OCI-LY7 (cell line): ENCODE data around the gene SUMO4. TPM values are rescaled to one million over a fixed set of nuclear protein-coding genes. Genes with fewer than 3 reads are reported as not detected.

ENCODE experiments used
- BruUV-seq: library from RNA; stranded (reverse); fragments of 400-500 nt; replicated peaks from 2 replicates; lab custom pipeline; 2021; lab: Mats Ljungman, UMichigan
- CTCF ChIA-PET: fragments of 300-600 bp; sonication (Branson Sonifier 250); formaldehyde crosslinking; loops from one replicate; lab custom pipeline; 2022; ENCODE audit warnings: antibody characterized with exemption; ENCODE audit not compliant: unreplicated experiment; lab: Charles Lee
- POLR2A ChIA-PET: fragments of 300-600 bp; sonication (Branson Sonifier 250); formaldehyde crosslinking; loops from one replicate; lab custom pipeline; 2022; ENCODE audit warnings: antibody characterized with exemption; lab: Charles Lee
- DNase-seq: peaks from one replicate; pipeline ENCODE4 v3.0.0-alpha.2; 2015; ENCODE audit warnings: low spot score
- H2AFZ ChIP-seq: fragments of 200-600 bp; sonication (generic), shearing (Covaris generic); 2 replicates; pipeline ENCODE4 v1.6.1; 2014; ENCODE audit warnings: mild to moderate bottlenecking, antibody characterized with exemption, low read length, moderate library complexity
- H3K27ac ChIP-seq: fragments of 200-600 bp; sonication (generic); 2 replicates; pipeline ENCODE4 v1.5.1; 2014; ENCODE audit warnings: mixed run types, low read depth, mild to moderate bottlenecking, moderate library complexity, low read length, inconsistent platforms; ENCODE audit not compliant: poor library complexity, severe bottlenecking
- H3K36me3 ChIP-seq: fragments of 200-600 bp; sonication (generic); 2 replicates; pipeline ENCODE4 v1.6.1; 2014; ENCODE audit warnings: mild to moderate bottlenecking, antibody characterized with exemption, low read length, moderate library complexity, mixed read lengths; ENCODE audit not compliant: insufficient read depth
- H3K4me1 ChIP-seq: fragments of 200-600 bp; sonication (generic); 2 replicates; pipeline ENCODE4 v1.5.1; 2014; ENCODE audit warnings: mild to moderate bottlenecking, low read length; ENCODE audit not compliant: insufficient read depth, poor library complexity, severe bottlenecking
- H3K4me2 ChIP-seq: fragments of 200-600 bp; sonication (generic); 2 replicates; pipeline ENCODE4 v1.6.1; 2014; ENCODE audit warnings: mild to moderate bottlenecking, low read length
- H3K4me3 ChIP-seq: fragments of 200-600 bp; sonication (generic); 2 replicates; pipeline ENCODE4 v1.5.1; 2014; ENCODE audit warnings: mild to moderate bottlenecking, low read depth, low read length; ENCODE audit not compliant: poor library complexity, severe bottlenecking
- H3K79me2 ChIP-seq: fragments of 200-600 bp; sonication (generic); 2 replicates; pipeline ENCODE4 v1.6.1; 2016; ENCODE audit warnings: low read depth, mild to moderate bottlenecking, low read length, moderate library complexity, mixed read lengths; ENCODE audit not compliant: insufficient read depth
- H3K9me2 ChIP-seq: fragments of 200-600 bp; sonication (generic); 2 replicates; pipeline ENCODE4 v1.6.1; 2016; ENCODE audit warnings: mild to moderate bottlenecking, low read length, mixed read lengths; ENCODE audit not compliant: insufficient read depth
- H3K9me3 ChIP-seq: fragments of 200-600 bp; sonication (generic); 2 replicates; pipeline ENCODE4 v1.6.1; 2014; ENCODE audit warnings: mild to moderate bottlenecking, mixed run types, low read length, mixed read lengths
- H4K20me1 ChIP-seq: fragments of 200-600 bp; sonication (generic); 2 replicates; pipeline ENCODE4 v1.6.1; 2014; ENCODE audit warnings: mild to moderate bottlenecking, antibody characterized with exemption, low read length, moderate library complexity, mixed read lengths; ENCODE audit not compliant: insufficient read depth
- CTCF ChIP-seq: fragments of 200-600 bp; sonication (generic); conservative IDR thresholded peaks from 2 replicates; pipeline ENCODE4 v1.5.1; 2014; ENCODE audit warnings: mild to moderate bottlenecking, antibody characterized with exemption, low read length, moderate library complexity, mixed read lengths
- EZH2phosphoT487 ChIP-seq: fragments of 200-600 bp; sonication (generic); IDR thresholded peaks from 2 replicates; pipeline ENCODE4 v1.6.1; 2018; ENCODE audit warnings: low read depth, borderline replicate concordance, mild to moderate bottlenecking, mixed run types, antibody characterized with exemption, low read length, moderate library complexity, mixed read lengths
- intact Hi-C: fragments of 100-400 bp; cut with micrococcal nuclease; formaldehyde crosslinking; loops from one replicate; pipeline ENCODE4 v1.10.0; 2022; ENCODE audit not compliant: unreplicated experiment
- total RNA-seq, 2 experiments: library from RNA; depleted of rRNA in 1 of 2; stranded (reverse); fragments of >200 nt in 1 of 2; shearing (Covaris generic) in 1 of 2; gene quantifications; 2 replicates each; pipeline ENCODE4 v1.2.3, GENCODE V29; 2014 to 2022

SUMO4 gene
- total RNA-seq, 2 experiments from 2014 or later: 3.2 to 3.6 TPM

DNA sequence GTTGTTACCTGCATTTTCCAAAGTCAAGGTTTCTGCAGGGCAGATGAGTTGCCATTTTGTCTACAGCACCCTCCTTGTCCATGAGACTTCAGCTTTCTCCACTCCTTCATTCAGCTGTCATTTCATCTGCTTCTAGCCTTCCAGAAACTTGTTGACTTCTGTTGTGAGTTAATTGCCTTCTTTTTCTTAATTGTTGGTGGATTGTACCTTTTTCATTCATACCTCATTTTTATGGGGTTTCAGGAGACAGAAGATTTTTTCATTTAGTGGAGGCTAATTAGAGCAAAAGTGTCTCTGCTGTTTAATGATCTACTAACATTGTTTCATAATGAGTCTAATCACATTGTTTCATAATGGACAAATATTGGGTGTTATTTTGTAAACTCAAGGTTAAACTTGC is 7.5 kb upstream of the SUMO4 start:
- intact Hi-C loops: no loop called here
- no peak for DNase-seq
- Histone ChIP-seq H3K9me2 (no peaks in the 10 kb centered on the region), H3K36me3 (peaks cover 65% of the 10 kb centered on the region), H4K20me1 (no peaks in the 10 kb centered on the region), H3K4me1 (no peaks in the 10 kb centered on the region), H3K4me2 (no peak overlapping the region), H3K4me3 (no peak overlapping the region), H3K9me3 (peaks cover 3% of the 10 kb centered on the region; the same call in 1 of the 2 replicates), H3K27ac (no peak overlapping the region), H3K79me2 (no peaks in the 10 kb centered on the region), H2AFZ (no peak overlapping the region)
- CTCF ChIA-PET: no interaction called here
- TF ChIP-seq CTCF (no peak), EZH2phosphoT487 (no peak)
- POLR2A ChIA-PET: interaction anchor here (1.1 to 1.2 kb wide), 2 partner anchors 17 to 146 kb away, joined by 3 to 4 read pairs; no protein-coding TSS in a partner anchor
- BruUV-seq: no TSS peak

DNA sequence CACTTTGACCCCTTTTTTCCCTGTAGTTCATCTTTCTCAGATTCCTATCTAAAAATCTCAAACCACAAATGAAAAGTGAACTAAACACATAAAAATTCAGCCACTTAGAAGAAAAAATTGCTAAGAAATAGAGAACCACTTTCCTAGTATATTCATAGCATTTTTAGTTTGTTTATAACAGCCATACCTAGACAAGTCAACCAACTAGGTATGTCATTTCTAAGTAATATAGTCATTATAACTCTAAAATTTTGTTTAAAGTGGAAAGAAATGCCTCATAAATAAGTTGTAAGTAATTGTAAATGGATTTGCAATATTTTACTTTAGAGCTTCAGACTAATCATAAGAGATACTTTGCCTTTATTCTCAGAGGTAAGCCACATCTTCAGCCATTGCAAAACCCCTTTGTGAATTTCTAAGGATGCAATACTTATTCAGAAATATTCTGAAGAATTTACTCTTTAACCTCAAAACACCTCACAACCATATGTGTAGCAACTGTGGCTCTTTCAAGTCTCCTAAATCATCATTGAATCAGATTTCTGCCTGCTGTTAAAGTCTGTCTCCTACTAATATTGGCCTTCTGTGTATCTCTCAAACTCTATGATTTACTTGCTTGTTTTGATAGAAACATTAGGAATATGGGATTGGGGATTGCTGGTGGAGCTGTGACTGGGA is 6.9 kb upstream of the SUMO4 start:
- ChIA-PET CTCF (no interaction called here), POLR2A (interaction anchor here (1.1 kb wide), 1 partner anchor 147 kb away, joined by 4 read pairs; no protein-coding TSS in a partner anchor)
- H4K20me1 ChIP-seq: no peaks in the 10 kb centered on the region
- H3K4me1 ChIP-seq: no peaks in the 10 kb centered on the region
- H3K36me3 ChIP-seq: peaks cover 64% of the 10 kb centered on the region
- no TSS peak for BruUV-seq
- H3K9me3 ChIP-seq: no peaks in the 10 kb centered on the region; the same call in 1 of the 2 replicates
- H3K9me2 ChIP-seq: no peaks in the 10 kb centered on the region
- no peak overlapping the region for H3K4me2 ChIP-seq
- TF ChIP-seq CTCF: no peak
- no peak for TF ChIP-seq EZH2phosphoT487
- H3K27ac ChIP-seq: no peak overlapping the region
- H2AFZ ChIP-seq: no peak overlapping the region
- no peak for DNase-seq
- no peak overlapping the region for H3K4me3 ChIP-seq
- intact Hi-C loops: no loop called here
- no peaks in the 10 kb centered on the region for H3K79me2 ChIP-seq

DNA sequence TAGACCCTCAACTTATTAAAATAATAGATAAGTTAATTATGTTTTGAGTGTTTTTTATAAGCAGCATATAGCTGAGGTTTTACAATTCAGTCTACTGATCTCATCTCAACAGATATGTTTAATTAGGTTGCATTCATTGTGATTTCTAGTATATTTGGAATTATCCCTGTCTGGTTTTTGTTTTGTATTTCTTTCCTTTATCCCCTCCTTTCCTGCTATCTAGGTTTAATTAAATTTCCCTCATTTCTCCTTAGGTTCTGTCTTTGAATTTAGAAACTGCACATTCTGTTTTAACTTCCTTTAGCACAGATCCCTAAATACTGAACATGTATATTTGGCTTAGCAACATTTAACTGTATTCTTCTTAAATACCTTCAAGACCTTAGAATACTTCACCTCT is 4.9 kb upstream of the SUMO4 start:
- no peaks in the 10 kb centered on the region for H3K79me2 ChIP-seq
- ChIA-PET POLR2A (no interaction called here), CTCF (no interaction called here)
- no peaks in the 10 kb centered on the region; the same call in 1 of the 2 replicates for H3K9me3 ChIP-seq
- no peak overlapping the region for H3K4me3 ChIP-seq
- no peak overlapping the region for H2AFZ ChIP-seq
- no peaks in the 10 kb centered on the region for H3K4me1 ChIP-seq
- no peaks in the 10 kb centered on the region for H3K9me2 ChIP-seq
- BruUV-seq: no TSS peak
- peaks cover 71% of the 10 kb centered on the region for H3K36me3 ChIP-seq
- no peak overlapping the region for H3K4me2 ChIP-seq
- no peaks in the 10 kb centered on the region for H4K20me1 ChIP-seq
- no peak overlapping the region for H3K27ac ChIP-seq
- intact Hi-C loops: no loop called here
- DNase-seq: no peak
- TF ChIP-seq CTCF: no peak
- TF ChIP-seq EZH2phosphoT487: no peak
